Smooth muscle cell (in vitro differentiated cells): ENCODE measurements around the gene HIVEP3. TPM values are rescaled to one million over a fixed set of nuclear protein-coding genes. Genes with fewer than 3 reads are reported as not detected.

Experiments used
- DNase-seq: peaks from one replicate; lab custom pipeline; 2025; ENCODE audit not compliant: unreplicated experiment; lab: John Stamatoyannopoulos, UW
- H2AFZ ChIP-seq: fragments of 200-600 bp; sonication (generic); 2 replicates; pipeline ENCODE4 v1.6.0; 2016; ENCODE audit warnings: antibody characterized with exemption, low read depth, mild to moderate bottlenecking
- H3F3A ChIP-seq: fragments of 200-600 bp; sonication (generic); 2 replicates; pipeline ENCODE4 v1.6.0; 2017; ENCODE audit warnings: antibody characterized with exemption, low read depth
- H3K27ac ChIP-seq: fragments of 200-600 bp; sonication (generic); 2 replicates; pipeline ENCODE4 v1.5.1; 2016; ENCODE audit warnings: low read depth, mild to moderate bottlenecking
- H3K27me3 ChIP-seq: fragments of 200-600 bp; sonication (generic); 2 replicates; pipeline ENCODE4 v1.6.1; 2016; ENCODE audit warnings: low read depth, mild to moderate bottlenecking
- H3K36me3 ChIP-seq: fragments of 200-600 bp; sonication (generic); 2 replicates; pipeline ENCODE4 v1.5.1; 2016; ENCODE audit warnings: low read depth
- H3K4me1 ChIP-seq: fragments of 200-600 bp; sonication (generic); 2 replicates; pipeline ENCODE4 v1.5.1; 2016; ENCODE audit warnings: low read depth
- H3K4me2 ChIP-seq: fragments of 200-600 bp; sonication (generic); 2 replicates; pipeline ENCODE4 v1.6.0; 2016; ENCODE audit warnings: mild to moderate bottlenecking
- H3K4me3 ChIP-seq: fragments of 200-600 bp; sonication (generic); 2 replicates; pipeline ENCODE4 v1.5.1; 2016; ENCODE audit warnings: mild to moderate bottlenecking
- H3K79me2 ChIP-seq: fragments of 200-600 bp; sonication (generic); 2 replicates; pipeline ENCODE4 v1.6.0; 2016; ENCODE audit warnings: low read depth, mild to moderate bottlenecking
- H3K9ac ChIP-seq: fragments of 200-600 bp; sonication (generic); 2 replicates; pipeline ENCODE4 v1.6.0; 2016; ENCODE audit warnings: low read depth
- H3K9me3 ChIP-seq: fragments of 200-600 bp; sonication (generic); replicated peaks from 2 replicates; pipeline ENCODE4 v1.5.1; 2016; ENCODE audit warnings: low read depth
- H4K20me1 ChIP-seq: fragments of 200-600 bp; sonication (generic); 2 replicates; pipeline ENCODE4 v1.6.0; 2016; ENCODE audit warnings: low read depth
- WGBS: methylation state at CpG from one replicate; pipeline ENCODE4 v1.1.7; 2016; ENCODE audit warnings: low lambda C conversion rate; 5-methylcytosine and 5-hydroxymethylcytosine counted together
- polyA plus RNA-seq: library from polyadenylated mRNA; unstranded; fragments of >200 nt; fragmentation: Nextera tagmentation; extraction: Ambion mirVana; gene quantifications from 2 replicates; pipeline ENCODE4 v1.2.1, GENCODE V29; 2016
- total RNA-seq: library from RNA; depleted of rRNA; stranded (reverse); fragments of >200 nt; gene quantifications from 2 replicates; pipeline ENCODE4 v1.2.3, GENCODE V29; 2014
- TF ChIP-seq, protein P1 (sequence below): fragments of 200-600 bp; sonication (generic); IDR thresholded peaks from 2 replicates; pipeline ENCODE4 v1.5.1; 2017; ENCODE audit warnings: borderline replicate concordance, mild to moderate bottlenecking, antibody characterized with exemption; ENCODE audit not compliant: insufficient read depth, poor library complexity, severe bottlenecking

Gene HIVEP3
- total and polyA plus RNA-seq, 2 experiments from 2014 or later = 2.1 to 6.4 TPM

DNA sequence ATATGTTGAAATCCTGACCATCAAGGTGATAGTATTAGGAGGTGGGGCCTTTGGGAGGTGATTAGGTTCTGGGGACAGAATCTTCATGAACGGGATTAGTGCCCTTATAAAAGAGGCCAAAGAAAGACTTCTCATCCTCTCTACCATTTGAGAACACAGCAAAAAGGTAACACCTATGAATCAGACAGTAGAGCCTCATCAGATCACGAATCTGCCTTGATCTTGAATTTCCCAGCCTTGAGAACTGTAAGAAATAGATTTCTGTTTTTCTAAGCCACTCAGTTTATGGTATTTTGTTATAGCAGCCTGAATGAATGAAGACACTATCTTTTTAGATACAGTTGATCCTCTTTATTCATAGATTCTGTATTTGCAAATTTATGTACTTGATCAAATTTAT is 227.3 kb downstream of the HIVEP3 start:
- 84% methylated on average over 2 of the region's 2 CpGs for WGBS
- no peaks in the 10 kb centered on the region for H3K27me3 ChIP-seq
- no peak overlapping the region for H3K4me3 ChIP-seq

DNA sequence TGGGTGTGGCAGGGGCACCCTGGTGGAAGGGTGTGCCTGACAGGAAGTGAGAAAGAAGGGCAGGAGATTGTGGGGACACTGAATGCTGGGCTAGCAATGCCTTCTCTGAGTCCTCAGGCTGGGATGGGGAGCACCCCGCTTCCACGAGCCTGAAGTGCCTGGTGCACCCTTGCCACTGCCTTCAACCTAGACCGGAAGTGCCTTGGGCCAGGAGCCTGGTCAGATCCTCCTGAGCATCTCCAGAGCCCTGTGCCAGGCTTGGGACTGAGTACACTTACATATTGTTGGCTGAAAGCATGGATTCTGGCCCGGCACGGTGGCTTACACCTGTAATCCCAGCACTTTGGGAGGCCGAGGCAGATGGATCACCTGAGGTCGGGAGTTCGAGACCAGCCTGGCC is 228.4 kb downstream of the HIVEP3 start:
- no peaks in the 10 kb centered on the region for H3K4me1 ChIP-seq
- no peak overlapping the region for H2AFZ ChIP-seq

More for the DNA sequence above, 227.3 kb downstream of the HIVEP3 start:
- Histone ChIP-seq H3K79me2 (no peaks in the 10 kb centered on the region), H3K36me3 (no peaks in the 10 kb centered on the region), H3K9me3 (no peaks in the 10 kb centered on the region), H2AFZ (no peak overlapping the region), H3F3A (no peaks in the 10 kb centered on the region), H3K4me2 (no peak overlapping the region), H3K4me1 (no peaks in the 10 kb centered on the region), H3K9ac (no peak overlapping the region), H4K20me1 (no peaks in the 10 kb centered on the region), H3K27ac (no peak overlapping the region)
- TF ChIP-seq, protein P1, sequence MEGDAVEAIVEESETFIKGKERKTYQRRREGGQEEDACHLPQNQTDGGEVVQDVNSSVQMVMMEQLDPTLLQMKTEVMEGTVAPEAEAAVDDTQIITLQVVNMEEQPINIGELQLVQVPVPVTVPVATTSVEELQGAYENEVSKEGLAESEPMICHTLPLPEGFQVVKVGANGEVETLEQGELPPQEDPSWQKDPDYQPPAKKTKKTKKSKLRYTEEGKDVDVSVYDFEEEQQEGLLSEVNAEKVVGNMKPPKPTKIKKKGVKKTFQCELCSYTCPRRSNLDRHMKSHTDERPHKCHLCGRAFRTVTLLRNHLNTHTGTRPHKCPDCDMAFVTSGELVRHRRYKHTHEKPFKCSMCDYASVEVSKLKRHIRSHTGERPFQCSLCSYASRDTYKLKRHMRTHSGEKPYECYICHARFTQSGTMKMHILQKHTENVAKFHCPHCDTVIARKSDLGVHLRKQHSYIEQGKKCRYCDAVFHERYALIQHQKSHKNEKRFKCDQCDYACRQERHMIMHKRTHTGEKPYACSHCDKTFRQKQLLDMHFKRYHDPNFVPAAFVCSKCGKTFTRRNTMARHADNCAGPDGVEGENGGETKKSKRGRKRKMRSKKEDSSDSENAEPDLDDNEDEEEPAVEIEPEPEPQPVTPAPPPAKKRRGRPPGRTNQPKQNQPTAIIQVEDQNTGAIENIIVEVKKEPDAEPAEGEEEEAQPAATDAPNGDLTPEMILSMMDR = no peak
- no peak for DNase-seq

GRCh38 chr1:41689558-41689981 is 229.2 kb downstream of the HIVEP3 start:
- Histone ChIP-seq H3K27me3 (no peaks in the 10 kb centered on the region), H3K36me3 (no peaks in the 10 kb centered on the region), H2AFZ (no peak overlapping the region), H3K27ac (no peak overlapping the region), H3F3A (no peaks in the 10 kb centered on the region), H3K9me3 (no peaks in the 10 kb centered on the region), H3K9ac (no peak overlapping the region), H3K4me2 (no peak overlapping the region), H4K20me1 (no peaks in the 10 kb centered on the region), H3K79me2 (no peaks in the 10 kb centered on the region), H3K4me1 (no peaks in the 10 kb centered on the region), H3K4me3 (no peak overlapping the region)
- TF ChIP-seq, protein P1 = no peak
- WGBS = 81% methylated on average over 7 of the region's 7 CpGs
- no peak for DNase-seq

More for the DNA sequence above, 228.4 kb downstream of the HIVEP3 start:
- H4K20me1 ChIP-seq = no peaks in the 10 kb centered on the region
- H3K4me2 ChIP-seq = no peak overlapping the region
- H3K4me3 ChIP-seq = no peak overlapping the region
- no peaks in the 10 kb centered on the region for H3K9me3 ChIP-seq
- TF ChIP-seq, protein P1 = no peak
- H3K27me3 ChIP-seq = no peaks in the 10 kb centered on the region
- no peaks in the 10 kb centered on the region for H3K36me3 ChIP-seq
- H3K27ac ChIP-seq = no peak overlapping the region
- no peak overlapping the region for H3K9ac ChIP-seq
- no peaks in the 10 kb centered on the region for H3F3A ChIP-seq
- H3K79me2 ChIP-seq = no peaks in the 10 kb centered on the region
- whole genome bisulfite sequencing = 97% methylated on average over 8 of the region's 8 CpGs
- DNase-seq = no peak

GRCh38 chr1:41689139-41689538 is 229.6 kb downstream of the HIVEP3 start:
- no peaks in the 10 kb centered on the region for H3F3A ChIP-seq
- no peaks in the 10 kb centered on the region for H3K79me2 ChIP-seq
- no peak overlapping the region for H3K27ac ChIP-seq
- 93% methylated on average over 10 of the region's 10 CpGs for WGBS
- no peak overlapping the region for H3K4me3 ChIP-seq
- DNase-seq = no peak
- H3K9ac ChIP-seq = no peak overlapping the region
- no peaks in the 10 kb centered on the region for H3K9me3 ChIP-seq
- H4K20me1 ChIP-seq = no peaks in the 10 kb centered on the region
- TF ChIP-seq, protein P1 = no peak
- H3K4me1 ChIP-seq = no peaks in the 10 kb centered on the region
- H2AFZ ChIP-seq = no peak overlapping the region
- no peaks in the 10 kb centered on the region for H3K36me3 ChIP-seq
- no peaks in the 10 kb centered on the region for H3K27me3 ChIP-seq
- no peak overlapping the region for H3K4me2 ChIP-seq
